HG02798 (cell line): ENCODE measurements around the gene ZNF212.

ENCODE experiments used
- ATAC-seq: cut with Tn5 transposase; IDR thresholded peaks from one replicate; pipeline ENCODE4 v1.9.1; 2021; ENCODE audit warnings: mild to moderate bottlenecking; ENCODE audit not compliant: unreplicated experiment, poor library complexity

ZNF212 gene

DNA sequence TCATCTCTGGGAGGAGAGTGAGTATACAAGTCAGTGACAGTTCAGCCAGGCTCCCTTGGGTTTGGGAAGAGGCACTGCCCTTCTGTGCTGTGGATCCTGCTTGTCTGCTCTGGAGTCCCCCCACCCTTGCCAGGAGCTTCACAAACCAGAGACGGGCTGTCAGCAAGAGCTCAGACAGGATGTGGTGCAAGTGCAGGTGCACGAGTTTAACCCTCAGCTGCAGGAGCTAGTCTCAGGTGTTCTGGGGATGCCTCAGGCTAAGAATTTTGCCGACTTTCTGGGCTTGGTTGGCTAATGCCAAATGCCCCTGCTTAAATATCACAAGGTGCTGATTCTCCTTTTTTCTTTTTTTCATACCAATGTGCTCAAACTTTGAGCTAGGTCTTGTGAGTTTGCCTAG, 44.9 kb downstream of the ZNF212 start:
- no peak for ATAC-seq

DNA sequence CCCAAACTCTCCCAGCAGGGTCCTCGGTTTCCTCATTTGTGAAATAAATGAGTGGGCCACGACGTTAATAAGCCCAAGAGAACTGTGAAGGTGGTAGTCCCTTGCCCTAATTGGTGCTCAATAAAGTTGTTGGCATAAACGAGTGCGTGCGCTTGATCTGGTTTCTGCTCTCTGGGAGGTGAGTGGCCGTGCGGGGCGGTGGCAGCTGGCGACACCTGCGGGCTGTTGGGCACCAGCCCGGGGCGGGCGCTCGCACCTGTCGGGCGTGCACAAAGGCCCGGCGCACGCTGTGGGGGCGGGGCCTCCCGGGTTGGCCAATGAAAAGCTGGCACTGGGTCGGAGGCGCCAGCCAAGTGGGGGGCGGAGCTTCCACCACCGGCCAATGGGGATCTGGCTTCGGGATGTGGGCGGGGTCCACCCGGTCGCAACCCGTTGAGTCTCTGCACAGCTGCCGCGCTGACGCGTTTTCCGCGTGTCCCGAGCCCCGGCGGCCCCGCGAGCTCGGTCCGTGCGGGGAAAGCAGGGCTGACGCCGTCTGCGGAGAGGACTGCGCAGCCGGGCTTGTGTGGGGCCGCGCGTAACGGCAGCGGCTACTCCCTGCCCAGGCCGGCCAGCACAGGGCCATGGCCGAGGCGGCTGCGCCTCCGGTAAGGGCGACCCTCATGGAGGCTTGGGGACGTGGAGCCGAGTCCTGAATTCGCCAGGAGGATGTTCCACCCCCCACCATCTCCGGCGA, 45.6 kb downstream of the ZNF212 start:
- ATAC-seq = peak; percentile 98

DNA sequence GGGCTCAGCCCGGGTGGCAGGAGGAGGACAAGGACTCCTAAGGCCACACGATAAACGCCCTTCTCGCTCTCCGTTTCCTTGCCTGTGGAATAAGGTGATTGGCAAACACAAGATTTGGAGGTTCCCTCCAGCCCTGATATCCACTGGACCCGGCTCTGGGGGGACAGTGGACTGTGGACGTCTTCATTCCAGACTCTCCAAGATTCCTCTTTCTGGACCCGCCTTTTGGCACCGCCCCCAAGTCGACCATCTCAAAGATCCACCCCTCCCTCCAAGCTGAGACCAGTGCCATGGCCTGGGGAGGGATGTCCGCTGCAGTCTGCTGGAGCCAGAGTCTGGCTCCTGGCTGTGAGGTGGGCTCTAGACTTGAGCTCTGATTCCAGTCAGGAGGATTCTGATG, 46.2 kb downstream of the ZNF212 start:
- ATAC-seq = no peak

DNA sequence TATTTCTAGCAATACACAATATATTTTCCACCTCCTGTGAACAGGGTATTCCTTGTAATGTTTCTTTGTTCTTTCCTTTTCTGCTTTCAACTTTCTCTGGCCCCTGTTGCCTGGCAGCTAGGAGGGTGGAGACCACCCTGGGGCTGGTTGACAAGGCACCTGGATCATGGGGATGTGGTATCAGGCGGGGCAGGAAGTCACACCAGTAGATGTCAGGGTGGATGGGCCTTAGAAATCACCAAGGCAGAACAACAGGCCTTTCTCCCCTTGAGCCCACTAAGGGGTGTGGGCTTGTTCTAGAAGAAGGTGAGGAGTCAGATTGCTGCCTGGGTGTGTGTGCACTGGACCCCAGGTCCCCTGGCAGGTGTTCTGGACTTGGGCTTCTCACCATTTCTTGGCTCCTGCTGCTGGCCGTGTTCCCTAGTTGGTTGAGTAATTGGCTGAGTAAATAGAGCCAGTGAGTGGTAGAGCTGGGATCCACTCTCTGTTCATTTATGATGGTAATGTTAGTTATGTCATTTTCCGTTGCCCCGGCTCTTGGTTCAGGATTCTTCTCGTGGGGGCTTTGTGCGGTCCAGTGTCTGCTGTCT, 47.5 kb downstream of the ZNF212 start:
- no peak for ATAC-seq

DNA sequence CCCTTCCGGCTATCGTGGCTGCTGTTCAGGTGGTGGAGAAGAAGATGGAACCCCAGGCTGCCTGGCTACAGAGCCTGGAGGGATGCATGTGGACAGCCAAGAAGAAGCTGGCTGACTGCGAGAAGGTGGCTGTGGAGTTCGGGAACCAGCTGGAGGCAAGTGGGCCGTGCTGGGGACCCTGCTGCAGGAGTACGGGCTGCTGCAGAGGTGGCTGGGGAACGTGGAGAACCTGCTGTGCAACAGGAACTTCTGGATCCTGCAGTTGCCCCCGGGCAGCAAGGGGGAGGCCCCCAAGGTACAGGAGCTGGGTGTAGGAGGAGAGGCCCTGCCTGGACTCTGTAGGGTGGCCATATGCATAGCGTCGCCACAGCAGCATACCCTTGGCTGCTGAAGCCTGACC, 48.2 kb downstream of the ZNF212 start:
- no peak for ATAC-seq

DNA sequence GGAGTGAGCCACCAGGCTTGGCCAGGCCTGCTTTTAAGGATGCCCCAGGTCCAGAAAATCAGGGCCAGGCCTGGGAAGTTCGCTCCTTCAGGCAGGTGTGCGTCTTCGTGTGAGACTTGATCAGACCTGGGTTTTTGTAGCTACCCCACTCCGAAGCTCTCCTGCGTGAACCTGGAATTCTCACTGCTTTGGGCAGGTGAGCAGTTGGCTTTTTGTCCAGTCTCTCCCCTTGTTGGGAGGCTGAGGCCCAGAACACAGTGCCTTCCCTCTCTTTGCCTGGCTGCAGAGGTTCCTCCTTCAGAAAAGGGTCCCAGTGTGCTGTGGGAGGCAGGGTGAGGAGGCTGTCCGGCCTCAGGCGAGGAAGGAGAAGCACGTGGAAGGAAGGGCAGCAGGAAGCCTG, 49.8 kb downstream of the ZNF212 start:
- no peak for ATAC-seq

DNA sequence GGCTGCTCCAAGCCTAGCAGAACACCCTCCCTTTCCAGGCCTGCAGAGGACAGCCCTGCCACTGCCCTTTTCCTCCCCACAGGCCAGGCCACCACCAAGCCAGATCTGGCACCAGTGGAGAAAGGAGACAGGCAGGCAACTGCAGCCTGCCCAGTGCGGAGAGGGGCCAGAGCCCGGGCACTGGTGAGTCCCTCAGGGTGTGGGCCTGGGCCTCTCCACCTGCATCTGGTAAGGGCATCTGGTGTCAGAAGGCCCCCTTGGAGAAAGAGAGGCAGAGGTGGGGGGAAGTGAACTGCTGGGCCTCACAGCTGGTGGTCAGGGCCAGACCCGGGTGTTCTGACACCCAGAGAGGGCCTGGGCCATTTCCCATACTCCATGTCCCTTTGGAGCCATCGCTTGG, 50.4 kb downstream of the ZNF212 start:
- no peak for ATAC-seq

DNA sequence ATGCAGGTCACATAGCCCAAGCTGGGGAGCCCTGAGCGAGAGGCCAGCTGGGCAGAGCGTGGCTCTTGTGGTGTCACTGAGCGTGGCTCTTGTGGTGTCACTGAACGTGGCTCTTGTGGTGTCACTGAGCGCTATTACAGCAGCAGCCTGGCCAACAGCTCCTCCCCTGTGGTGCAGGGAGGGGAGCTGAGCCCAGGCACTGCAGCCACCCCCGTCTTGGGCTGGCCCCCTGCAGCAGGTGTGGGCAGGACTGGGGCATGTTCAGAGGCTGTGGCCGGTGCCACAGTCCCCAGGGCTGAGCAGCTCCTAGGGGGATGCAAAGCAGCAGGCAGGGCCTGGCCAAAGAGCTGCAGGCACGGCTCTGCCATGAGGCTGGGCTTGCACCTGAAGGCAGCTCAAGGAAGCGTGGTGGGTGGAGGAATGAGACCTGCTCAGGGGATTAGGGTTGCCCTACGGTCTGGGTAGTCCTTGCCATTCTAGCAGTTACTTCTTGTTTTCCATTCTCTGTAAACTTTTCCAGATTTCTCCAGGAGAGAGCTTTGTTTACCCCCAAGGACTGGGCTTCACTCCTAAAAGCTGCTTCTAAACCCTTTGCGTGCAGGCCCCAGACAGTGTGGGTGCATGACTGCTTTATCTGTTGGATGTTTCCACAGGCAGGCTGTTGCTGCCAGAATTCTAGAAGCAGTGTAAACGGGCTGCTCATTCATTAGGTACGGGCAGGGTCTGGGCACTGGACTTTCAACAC, 51.8 kb downstream of the ZNF212 start:
- no peak for ATAC-seq

DNA sequence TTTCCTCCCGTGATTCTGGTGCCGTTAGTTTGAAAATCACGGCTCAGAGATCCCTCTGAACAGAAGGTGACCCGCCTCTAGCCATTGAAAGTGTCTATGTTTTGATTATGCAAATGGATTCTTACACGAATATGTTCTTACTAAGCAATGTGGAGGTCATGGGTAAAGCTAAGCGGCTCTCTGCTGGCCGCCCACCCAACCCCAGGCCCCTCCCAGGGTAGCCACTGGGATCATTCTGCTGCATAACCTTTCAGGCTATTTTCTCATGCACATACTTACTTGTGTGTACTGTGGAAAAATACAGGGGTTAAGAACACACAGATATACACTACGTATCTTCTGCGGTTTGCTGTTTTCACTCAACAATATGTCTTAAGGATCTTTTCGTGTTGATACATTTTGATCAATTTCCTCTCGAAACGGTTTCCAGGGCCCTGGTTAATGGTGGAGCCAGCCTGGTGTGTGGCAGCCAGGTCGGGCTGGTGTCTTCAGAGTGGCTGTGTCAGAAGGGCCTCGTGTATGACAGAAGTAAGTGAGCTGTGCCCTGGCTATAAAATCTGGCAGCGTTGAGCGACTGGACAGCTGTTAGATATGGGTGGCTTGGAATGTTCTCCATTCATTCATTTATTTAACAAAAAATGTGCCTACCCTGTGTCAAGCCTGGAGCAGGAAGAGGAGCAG, 52.5 kb downstream of the ZNF212 start:
- ATAC-seq = no peak

DNA sequence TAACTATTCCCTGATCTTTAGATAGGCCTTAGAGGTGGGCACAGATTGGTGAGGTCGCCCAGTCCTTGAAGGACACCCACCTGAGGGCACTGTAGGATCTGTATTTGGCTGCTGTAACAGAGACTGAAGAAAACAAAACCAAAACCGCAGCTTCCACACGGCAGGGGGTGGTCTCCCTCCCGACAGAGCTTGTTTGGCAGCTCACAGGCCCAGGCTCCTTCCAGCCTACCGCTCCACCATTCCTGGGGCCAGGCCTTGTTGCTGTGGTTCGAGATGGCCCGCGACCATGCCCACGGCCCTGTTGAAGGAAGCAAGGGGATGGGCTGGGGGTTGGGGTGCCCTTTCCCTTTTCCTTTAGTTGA, 53.0 kb downstream of the ZNF212 start:
- ATAC-seq = no peak

DNA sequence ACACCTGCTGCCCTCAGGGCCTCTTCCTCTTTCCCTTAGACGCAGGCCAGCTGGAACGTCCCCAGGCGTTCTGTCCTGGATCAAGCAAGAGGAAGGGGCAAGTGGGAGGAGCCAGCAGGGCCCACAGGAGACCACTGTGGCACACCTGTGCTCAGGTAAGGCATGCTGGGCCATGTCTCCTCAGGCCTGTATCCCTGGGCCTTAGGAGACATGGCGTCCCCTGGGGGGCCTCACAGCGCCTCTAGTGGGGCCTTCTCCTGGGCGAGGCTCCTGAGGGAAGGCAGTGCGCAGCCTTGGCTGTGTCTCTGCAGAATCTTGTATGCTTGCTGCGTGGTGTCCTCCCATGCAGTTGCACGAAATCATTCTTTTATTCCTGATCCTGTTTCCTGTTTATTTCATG, 53.9 kb downstream of the ZNF212 start:
- ATAC-seq = no peak

DNA sequence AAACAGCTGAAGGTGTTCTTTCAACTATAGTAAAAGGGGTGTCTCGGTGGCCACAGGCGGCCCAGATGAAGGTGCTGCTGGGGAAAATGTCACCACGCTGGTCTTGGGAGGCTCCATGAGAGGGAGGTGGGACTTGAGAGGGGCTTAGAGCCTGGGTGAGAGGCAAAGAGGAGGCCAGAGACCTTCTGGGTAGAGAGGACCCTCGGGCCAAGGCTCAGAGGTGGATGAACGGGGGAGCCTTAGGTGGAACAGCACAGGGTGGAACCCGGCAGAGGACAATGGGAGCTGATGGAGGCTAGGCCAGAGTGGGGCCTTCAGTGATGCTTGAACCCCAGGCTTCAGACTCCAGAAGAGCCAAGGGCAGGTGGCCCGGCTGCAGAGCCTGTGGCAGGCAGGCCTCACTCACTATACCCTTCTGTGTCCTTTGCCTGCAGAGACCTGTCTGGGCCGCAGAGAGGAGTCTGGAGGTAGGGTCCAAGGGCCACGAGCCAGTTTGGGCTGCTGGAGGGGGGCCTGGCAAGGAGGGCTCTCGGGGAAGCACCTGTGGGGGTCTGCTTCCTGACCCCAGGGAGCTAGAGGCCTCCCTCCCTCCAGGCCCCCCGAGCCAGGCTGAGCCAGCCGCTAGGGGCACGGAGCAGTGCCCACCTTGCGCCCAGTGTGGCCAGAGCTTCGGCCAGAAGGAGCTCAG, 54.6 kb downstream of the ZNF212 start:
- ATAC-seq = no peak

DNA sequence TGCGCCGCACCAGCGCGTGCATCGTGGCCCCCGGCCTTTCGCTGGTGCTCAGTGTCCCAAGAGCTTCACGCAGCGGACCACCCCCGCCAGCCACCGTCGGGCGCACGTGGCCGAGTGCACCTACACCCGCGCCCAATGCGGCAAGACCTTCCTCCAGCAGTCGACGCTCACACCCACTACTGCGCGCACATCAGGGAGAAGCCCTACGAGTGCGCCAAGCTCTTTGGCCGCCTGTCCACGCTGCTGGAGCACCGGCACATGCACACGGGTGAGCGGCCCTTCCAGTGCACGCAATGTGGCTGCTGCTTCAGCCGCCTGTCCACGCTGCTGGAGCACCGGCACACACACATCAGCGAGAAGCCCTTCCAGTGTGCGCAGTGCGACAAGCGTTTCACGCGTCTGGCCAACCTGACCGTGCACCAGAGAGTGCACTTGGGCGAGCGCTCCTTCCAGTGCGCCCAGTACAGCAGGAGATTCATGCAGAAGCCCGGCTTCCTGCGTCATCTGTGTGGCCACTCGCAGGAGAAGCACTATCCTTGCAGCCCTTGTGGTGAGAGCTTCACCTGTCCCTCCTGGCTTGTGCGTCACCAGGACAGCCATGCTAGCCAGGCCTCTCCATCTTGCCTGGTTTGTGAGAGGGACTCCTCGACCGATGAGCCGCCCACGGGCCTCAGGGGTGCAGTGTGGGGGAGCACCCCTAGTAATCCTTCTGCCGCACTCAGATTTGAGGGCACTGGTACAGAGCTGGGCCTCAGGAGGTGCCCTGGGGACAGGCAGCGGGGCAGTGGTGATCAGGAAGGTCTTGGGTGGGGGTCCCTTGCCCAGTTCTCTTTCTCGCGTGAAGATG, 55.4 kb downstream of the ZNF212 start:
- ATAC-seq = no peak

DNA sequence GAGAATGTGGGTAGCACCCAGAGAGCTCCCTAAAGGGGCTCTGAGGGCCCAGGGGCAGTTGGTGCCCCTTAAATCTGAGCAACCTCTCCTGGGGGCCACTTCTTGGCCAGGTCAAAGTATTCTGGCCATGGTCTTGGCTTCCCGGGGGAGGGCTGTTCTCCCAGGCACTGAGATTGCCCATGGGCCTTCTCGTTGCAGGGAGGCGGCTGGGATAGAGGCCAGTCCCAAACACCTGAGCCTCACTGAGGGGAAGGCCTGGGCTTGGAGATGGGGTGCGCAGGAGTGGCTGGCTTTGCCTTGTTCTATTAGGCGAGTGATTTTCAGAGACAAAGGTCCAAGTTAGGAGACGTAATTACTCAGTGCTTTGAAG, 56.0 kb downstream of the ZNF212 start:
- no peak for ATAC-seq

DNA sequence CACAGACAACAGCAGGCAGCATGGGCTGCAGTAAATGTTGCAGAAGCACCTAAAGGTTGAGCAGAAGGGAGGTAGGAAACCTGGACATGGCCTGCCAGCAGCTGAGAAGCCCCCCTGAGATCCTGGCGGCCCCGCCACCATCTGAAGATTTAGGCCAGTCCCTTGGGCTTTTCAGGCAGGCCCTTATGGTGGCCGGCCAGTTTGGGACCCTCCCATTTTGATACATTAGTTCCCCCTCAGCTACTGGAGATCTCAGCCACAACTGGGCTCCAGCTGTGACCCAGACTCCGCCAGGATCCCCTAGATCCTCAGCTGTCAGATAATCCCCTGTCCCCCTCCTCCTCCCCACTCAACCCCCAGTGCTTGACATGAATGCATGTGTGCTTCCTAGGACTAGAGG, 56.9 kb downstream of the ZNF212 start:
- ATAC-seq = no peak

DNA sequence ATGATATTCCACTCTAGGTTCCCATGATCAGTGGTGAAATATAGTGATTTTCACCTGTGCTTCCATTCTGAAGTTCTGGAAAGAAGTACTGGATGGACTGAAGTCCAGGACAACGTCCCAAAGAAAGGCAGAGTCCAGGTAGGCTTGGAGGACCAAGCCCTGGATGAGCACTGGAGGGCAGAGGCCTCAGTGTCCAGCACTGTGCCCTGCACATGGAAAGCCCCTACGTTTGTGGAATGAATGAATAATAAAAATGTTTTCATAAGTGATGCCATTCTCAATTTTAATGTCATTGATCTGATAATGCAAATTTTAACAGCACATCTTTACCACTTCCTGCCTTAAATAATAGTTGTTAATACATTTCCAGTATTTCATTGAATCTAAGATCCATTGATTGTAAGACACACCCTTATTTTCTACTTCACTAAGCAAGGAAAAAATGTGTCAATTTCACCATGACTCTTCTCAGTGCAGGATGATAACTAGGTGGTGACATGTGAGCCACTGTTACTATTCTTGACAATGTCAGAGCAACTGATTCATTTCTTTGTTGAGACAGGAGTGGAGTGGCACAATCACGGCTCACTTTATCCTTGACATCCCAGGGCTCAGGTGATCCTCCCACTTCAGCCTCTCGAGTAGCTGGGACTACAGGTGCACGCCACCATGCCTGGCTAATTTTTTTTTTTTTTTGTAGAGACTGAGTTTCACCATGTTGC, 57.7 kb downstream of the ZNF212 start:
- no peak for ATAC-seq

DNA sequence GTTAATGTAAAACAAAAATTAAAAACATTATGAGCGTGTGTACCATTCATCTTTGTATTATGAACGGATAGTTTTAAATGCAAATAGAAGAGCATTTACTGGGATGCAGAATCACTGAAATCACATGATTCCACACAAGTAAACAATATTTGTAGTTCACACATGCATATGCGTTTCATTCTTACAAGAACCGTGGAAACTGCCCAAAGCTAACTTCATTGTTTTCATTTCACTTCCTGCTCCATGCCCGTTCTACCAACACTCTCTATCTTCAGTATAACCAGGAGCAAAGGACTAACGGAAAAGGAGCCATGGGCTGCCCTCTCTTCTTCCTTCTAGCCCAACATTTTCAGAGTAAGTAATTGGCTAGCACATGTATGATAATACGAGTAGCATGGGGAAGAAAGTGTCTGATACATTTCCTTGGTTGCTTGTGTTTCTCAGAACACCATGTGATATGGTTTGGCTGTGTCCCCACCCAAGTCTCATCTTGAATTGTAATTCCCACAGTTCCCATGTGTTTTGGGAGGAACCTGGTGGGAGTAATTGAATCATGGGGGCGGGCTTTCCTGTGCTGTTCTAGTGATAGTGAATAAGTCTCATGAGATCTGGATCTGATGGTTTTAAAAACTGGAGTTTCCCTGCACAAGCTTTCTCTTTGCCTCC, 61.3 kb downstream of the ZNF212 start:
- ATAC-seq = no peak

DNA sequence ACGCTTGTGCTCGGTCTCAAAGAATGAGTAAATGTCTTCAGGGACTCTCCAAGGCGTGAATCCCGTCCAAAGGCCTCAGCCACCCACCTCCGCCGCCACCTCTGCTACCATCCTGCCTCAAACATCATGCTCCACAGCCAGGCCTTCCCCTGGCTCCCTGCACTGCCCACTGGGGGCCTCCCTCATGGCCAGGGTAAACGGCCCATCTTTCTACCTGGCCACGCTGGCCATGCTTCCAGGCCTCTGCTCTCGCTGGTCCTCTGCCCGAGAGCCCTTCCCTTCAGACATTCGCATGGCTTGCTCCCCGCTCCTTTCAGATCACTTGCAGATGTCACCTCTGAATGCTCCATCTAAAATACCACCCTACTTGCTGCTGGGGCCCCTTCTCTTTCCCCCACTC, 62.8 kb downstream of the ZNF212 start:
- ATAC-seq = no peak

DNA sequence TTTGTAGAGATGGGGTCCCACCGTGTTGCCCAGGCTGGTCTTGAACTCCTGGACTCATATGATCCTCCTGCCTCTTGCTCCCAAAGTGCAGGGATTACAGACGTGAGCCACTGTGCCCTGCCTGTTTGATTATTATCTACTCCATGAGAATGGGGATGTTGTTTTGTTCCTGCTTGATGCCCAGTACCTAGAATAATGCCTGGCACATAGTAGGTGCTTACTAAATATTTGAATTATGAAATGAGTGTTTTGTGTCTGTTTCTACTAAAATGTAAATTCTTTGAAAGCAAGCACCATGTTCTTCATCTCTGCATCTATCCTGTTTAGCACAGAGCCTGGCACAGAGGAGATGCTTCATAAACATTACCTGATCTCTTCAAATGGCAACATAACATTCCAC, 63.4 kb downstream of the ZNF212 start:
- ATAC-seq = no peak
